Neuronal stem cell (in vitro differentiated cells): ENCODE data around the gene TIE1.
A peak's percentile ranks its signal among the peaks of the same experiment; 100 is the strongest.

ENCODE experiments used
- DNase-seq: peaks from one replicate; pipeline ENCODE4 v3.0.0-alpha.2; 2013; ENCODE audit warnings: low spot score
- H2AFZ ChIP-seq: one replicate; pipeline ENCODE4 v1.6.1; 2013; ENCODE audit warnings: mild to moderate bottlenecking, low read length, inconsistent platforms
- H2AK5ac ChIP-seq: 2 replicates; pipeline ENCODE4 v1.6.1; 2013; ENCODE audit warnings: low read depth, mild to moderate bottlenecking, inconsistent platforms, low read length, moderate library complexity, mixed read lengths
- H2BK120ac ChIP-seq: 2 replicates; pipeline ENCODE4 v1.6.1; 2013; ENCODE audit warnings: low read depth, mild to moderate bottlenecking, inconsistent platforms, low read length, moderate library complexity, mixed read lengths
- H2BK12ac ChIP-seq: one replicate; pipeline ENCODE4 v1.6.1; 2013; ENCODE audit warnings: low read length, inconsistent platforms
- H2BK15ac ChIP-seq: 2 replicates; pipeline ENCODE4 v1.6.1; 2013; ENCODE audit warnings: mild to moderate bottlenecking, low read length, inconsistent platforms, mixed read lengths
- H2BK5ac ChIP-seq: one replicate; pipeline ENCODE4 v1.6.1; 2013; ENCODE audit warnings: inconsistent platforms, mild to moderate bottlenecking, low read length, moderate library complexity
- H3K14ac ChIP-seq: one replicate; pipeline ENCODE4 v1.6.1; 2013; ENCODE audit warnings: low read length, inconsistent platforms
- H3K18ac ChIP-seq: 2 replicates; pipeline ENCODE4 v1.6.1; 2013; ENCODE audit warnings: low read length, inconsistent platforms
- H3K23ac ChIP-seq: 2 replicates; pipeline ENCODE4 v1.6.1; 2013; ENCODE audit warnings: low read depth, mild to moderate bottlenecking, mixed read lengths, low read length, inconsistent platforms; ENCODE audit not compliant: poor library complexity
- H3K27ac ChIP-seq: replicated peaks from 3 replicates; pipeline ENCODE4 v1.5.1; 2013; ENCODE audit warnings: low read length, inconsistent platforms
- H3K27me3 ChIP-seq, 3 experiments: 2 replicates each; pipeline ENCODE4 v1.6.1; 2013; ENCODE audit warnings: low read length in 3 of 3, mild to moderate bottlenecking in 2 of 3, inconsistent platforms in 1 of 3, low read depth in 1 of 3, mixed read lengths in 1 of 3, moderate library complexity in 1 of 3; ENCODE audit not compliant: control insufficient read depth in 3 of 3, insufficient read depth in 3 of 3
- H3K36me3 ChIP-seq, 2 donors: replicated peaks in 1 of 2; 2 replicates each; pipeline ENCODE4 v1.6.1; 2013; ENCODE audit warnings: low read length in 2 of 2; ENCODE audit not compliant: control insufficient read depth in 2 of 2, insufficient read depth in 2 of 2
- H3K4ac ChIP-seq: 2 replicates; pipeline ENCODE4 v1.6.1; 2013; ENCODE audit warnings: inconsistent platforms, mild to moderate bottlenecking, low read length, moderate library complexity
- H3K4me1 ChIP-seq, 2 donors: 1 replicate in 1 of 2; 2 replicates in 1 of 2; pipeline ENCODE4 v1.6.1; 2013; ENCODE audit warnings: low read length in 2 of 2, low read depth in 1 of 2; ENCODE audit not compliant: control insufficient read depth in 2 of 2, insufficient read depth in 1 of 2
- H3K4me2 ChIP-seq: one replicate; pipeline ENCODE4 v1.6.1; 2013; ENCODE audit warnings: mild to moderate bottlenecking, low read length, inconsistent platforms; ENCODE audit not compliant: insufficient read depth, poor library complexity, severe bottlenecking
- H3K4me3 ChIP-seq, 2 donors: 2 replicates each; pipeline ENCODE4 v1.5.1; 2013; ENCODE audit warnings: low read length in 2 of 2, mild to moderate bottlenecking in 2 of 2, inconsistent platforms in 1 of 2, moderate library complexity in 1 of 2
- H3K79me1 ChIP-seq: one replicate; pipeline ENCODE4 v1.6.1; 2013; ENCODE audit warnings: low read depth, mild to moderate bottlenecking, inconsistent platforms, low read length, moderate library complexity
- H3K9ac ChIP-seq: one replicate; pipeline ENCODE4 v1.6.1; 2013; ENCODE audit warnings: mild to moderate bottlenecking, low read depth, low read length, inconsistent platforms; ENCODE audit not compliant: poor library complexity
- H3K9me3 ChIP-seq, 2 donors: replicated peaks in 1 of 2; 2 replicates each; pipeline versions ENCODE3 to v1.6.1; 2013; ENCODE audit warnings: low read length in 2 of 2, mild to moderate bottlenecking in 2 of 2, inconsistent platforms in 1 of 2, low read depth in 1 of 2, mixed read lengths in 1 of 2, moderate library complexity in 1 of 2; ENCODE audit not compliant: control insufficient read depth in 2 of 2, insufficient read depth in 1 of 2
- H4K8ac ChIP-seq: one replicate; pipeline ENCODE4 v1.6.1; 2013; ENCODE audit warnings: low read depth, mild to moderate bottlenecking, inconsistent platforms, low read length, moderate library complexity
- H4K91ac ChIP-seq: one replicate; pipeline ENCODE4 v1.6.1; 2013; ENCODE audit warnings: low read length, low read depth, mild to moderate bottlenecking, inconsistent platforms; ENCODE audit not compliant: poor library complexity
- WGBS, 2 donors: extraction: QIAGEN DNeasy Blood & Tissue Kit; methylation state at CpG; one replicate each; pipeline ENCODE4 v1.1.7; 2013; ENCODE audit warnings: missing lambda C conversion rate in 2 of 2, mixed read lengths in 1 of 2; ENCODE audit not compliant: insufficient read length in 2 of 2, insufficient replicate concordance in 1 of 2; ENCODE audit errors: extremely low coverage in 2 of 2; 5-methylcytosine and 5-hydroxymethylcytosine counted together

Gene TIE1

GRCh38 chr1:43312663-43313515, 12.1 kb downstream of the TIE1 start:
- no CpG with 5 or more reads among the region's 24 CpGs for WGBS, 2 donors
- no peak for DNase-seq
- H3K9ac ChIP-seq: no peak overlapping the region

DNA sequence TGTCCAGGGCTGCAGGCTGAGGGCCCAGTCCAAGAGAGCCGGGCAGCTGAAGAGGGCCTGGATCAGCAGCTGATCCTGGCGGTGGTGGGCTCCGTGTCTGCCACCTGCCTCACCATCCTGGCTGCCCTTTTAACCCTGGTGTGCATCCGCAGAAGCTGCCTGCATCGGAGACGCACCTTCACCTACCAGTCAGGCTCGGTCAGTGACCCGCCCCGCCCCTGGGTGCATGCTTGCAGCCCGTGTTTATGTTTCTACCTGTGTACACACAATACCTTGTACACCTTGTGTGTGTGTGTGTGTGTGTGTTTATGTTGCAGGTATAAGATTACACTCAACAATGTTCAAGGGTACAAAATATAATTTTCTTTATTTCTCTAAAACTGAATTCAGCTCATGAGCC, 13.0 kb downstream of the TIE1 start:
- no peak overlapping the region for H3K4ac ChIP-seq
- no peak overlapping the region for H4K8ac ChIP-seq
- no peak for DNase-seq
- H3K36me3 ChIP-seq: no peaks in the 10 kb centered on the region
- H4K91ac ChIP-seq: no peak overlapping the region
- H3K79me1 ChIP-seq: no peaks in the 10 kb centered on the region
- no peak overlapping the region for H2BK12ac ChIP-seq
- H3K27me3 ChIP-seq: no peaks in the 10 kb centered on the region
- no peak overlapping the region for H2AFZ ChIP-seq
- no peak overlapping the region for H3K4me2 ChIP-seq
- no peak overlapping the region for H3K14ac ChIP-seq
- WGBS, 2 donors: no CpG with 5 or more reads among the region's 10 CpGs
- H3K18ac ChIP-seq: no peak overlapping the region
- no peak overlapping the region for H3K27ac ChIP-seq
- no peaks in the 10 kb centered on the region for H3K9me3 ChIP-seq
- peaks cover 0 to 5% of the 10 kb centered on the region in 2 donors for H3K4me1 ChIP-seq
- H2AK5ac ChIP-seq: no peak overlapping the region
- H2BK15ac ChIP-seq: no peak overlapping the region
- H2BK5ac ChIP-seq: no peak overlapping the region
- H3K4me3 ChIP-seq: no peak overlapping the region
- no peak overlapping the region for H2BK120ac ChIP-seq
- no peak overlapping the region for H3K9ac ChIP-seq
- no peak overlapping the region for H3K23ac ChIP-seq

More at GRCh38 chr1:43312663-43313515, 12.1 kb downstream of the TIE1 start:
- Histone ChIP-seq H3K27me3 (no peaks in the 10 kb centered on the region), H3K23ac (no peak overlapping the region), H3K18ac (peak overlapping the region; percentile 58), H3K4me3 (peak overlapping the region in 1 of 2 donors; percentile 49), H2BK15ac (no peak overlapping the region), H2BK12ac (no peak overlapping the region), H4K91ac (no peak overlapping the region), H2BK5ac (no peak overlapping the region), H2AK5ac (peak overlapping the region; percentile 65), H3K36me3 (no peaks in the 10 kb centered on the region), H3K79me1 (no peaks in the 10 kb centered on the region), H3K4me2 (no peak overlapping the region), H3K4ac (no peak overlapping the region), H3K4me1 (peaks cover 0 to under 1% of the 10 kb centered on the region in 2 donors), H3K27ac (no peak overlapping the region), H3K14ac (no peak overlapping the region), H2BK120ac (no peak overlapping the region), H4K8ac (no peak overlapping the region), H2AFZ (no peak overlapping the region), H3K9me3 (no peaks in the 10 kb centered on the region)

GRCh38 chr1:43314233-43314632, 13.5 kb downstream of the TIE1 start:
- Histone ChIP-seq H3K4ac (no peak overlapping the region), H3K14ac (no peak overlapping the region), H4K8ac (no peak overlapping the region), H3K36me3 (no peaks in the 10 kb centered on the region), H3K27ac (no peak overlapping the region), H2BK12ac (no peak overlapping the region), H4K91ac (no peak overlapping the region), H3K23ac (no peak overlapping the region), H2BK5ac (no peak overlapping the region), H3K79me1 (no peaks in the 10 kb centered on the region), H2AK5ac (no peak overlapping the region), H2BK15ac (no peak overlapping the region), H3K9me3 (no peaks in the 10 kb centered on the region), H2BK120ac (no peak overlapping the region), H3K27me3 (no peaks in the 10 kb centered on the region), H3K9ac (no peak overlapping the region), H3K4me3 (no peak overlapping the region), H2AFZ (no peak overlapping the region), H3K18ac (no peak overlapping the region), H3K4me2 (no peak overlapping the region), H3K4me1 (peaks cover 0 to 5% of the 10 kb centered on the region in 2 donors)
- DNase-seq: no peak
- no CpG with 5 or more reads among the region's 5 CpGs for WGBS, 2 donors

- no peaks in the 10 kb centered on the region for H3K27me3 ChIP-seq
- no peak for DNase-seq
- H2BK12ac ChIP-seq: no peak overlapping the region
- H3K4me1 ChIP-seq: peaks cover 0 to 5% of the 10 kb centered on the region in 2 donors
- no peak overlapping the region for H3K9ac ChIP-seq
- H2AK5ac ChIP-seq: no peak overlapping the region
- H3K36me3 ChIP-seq: no peaks in the 10 kb centered on the region
- no peak overlapping the region for H3K4me3 ChIP-seq
- H4K91ac ChIP-seq: no peak overlapping the region
- no peak overlapping the region for H3K18ac ChIP-seq
- no peaks in the 10 kb centered on the region for H3K79me1 ChIP-seq
- no peak overlapping the region for H2AFZ ChIP-seq
- no peaks in the 10 kb centered on the region for H3K9me3 ChIP-seq
- H2BK5ac ChIP-seq: no peak overlapping the region
- no CpG with 5 or more reads among the region's 3 CpGs for WGBS, 2 donors
- no peak overlapping the region for H3K4ac ChIP-seq
- H3K23ac ChIP-seq: no peak overlapping the region
- no peak overlapping the region for H2BK15ac ChIP-seq
- H3K4me2 ChIP-seq: no peak overlapping the region
- no peak overlapping the region for H2BK120ac ChIP-seq
- H3K27ac ChIP-seq: no peak overlapping the region
- H4K8ac ChIP-seq: no peak overlapping the region
- H3K14ac ChIP-seq: no peak overlapping the region
These were observed 14.7 kb downstream of the TIE1 start for GRCh38 chr1:43315481-43315880.
